Measurements from ENCODE around the gene POU6F2.
A peak's percentile ranks its signal among the peaks of the same experiment; 100 is the strongest.
"Not testable (repeated sequence)": the region's sequence is repeated elsewhere in the genome, so short reads cannot be mapped to it uniquely, and the experiment has no call there.

Gene POU6F2

DNA sequence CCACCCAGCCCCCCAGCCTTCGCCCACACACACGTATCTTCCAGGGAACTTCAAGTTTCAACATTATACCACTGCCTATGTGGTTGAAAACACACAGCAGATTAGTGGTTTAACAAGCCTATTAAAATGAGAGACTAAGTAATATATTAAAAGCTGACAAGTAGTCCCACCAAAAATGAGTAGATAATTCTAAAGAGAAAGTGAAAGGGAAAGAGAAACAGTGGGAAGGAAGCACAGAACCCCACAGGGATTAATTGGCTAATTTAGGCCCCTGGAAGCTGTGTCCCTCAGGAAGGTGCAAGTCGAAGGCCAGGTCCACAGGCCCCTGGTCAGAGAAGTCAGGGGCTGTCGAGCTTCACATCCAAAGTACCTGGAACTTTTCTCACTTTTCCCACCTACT is 378.0 kb downstream of the POU6F2 start:
- DNase-seq (ENCODE audit: low spot score) = no peak

DNA sequence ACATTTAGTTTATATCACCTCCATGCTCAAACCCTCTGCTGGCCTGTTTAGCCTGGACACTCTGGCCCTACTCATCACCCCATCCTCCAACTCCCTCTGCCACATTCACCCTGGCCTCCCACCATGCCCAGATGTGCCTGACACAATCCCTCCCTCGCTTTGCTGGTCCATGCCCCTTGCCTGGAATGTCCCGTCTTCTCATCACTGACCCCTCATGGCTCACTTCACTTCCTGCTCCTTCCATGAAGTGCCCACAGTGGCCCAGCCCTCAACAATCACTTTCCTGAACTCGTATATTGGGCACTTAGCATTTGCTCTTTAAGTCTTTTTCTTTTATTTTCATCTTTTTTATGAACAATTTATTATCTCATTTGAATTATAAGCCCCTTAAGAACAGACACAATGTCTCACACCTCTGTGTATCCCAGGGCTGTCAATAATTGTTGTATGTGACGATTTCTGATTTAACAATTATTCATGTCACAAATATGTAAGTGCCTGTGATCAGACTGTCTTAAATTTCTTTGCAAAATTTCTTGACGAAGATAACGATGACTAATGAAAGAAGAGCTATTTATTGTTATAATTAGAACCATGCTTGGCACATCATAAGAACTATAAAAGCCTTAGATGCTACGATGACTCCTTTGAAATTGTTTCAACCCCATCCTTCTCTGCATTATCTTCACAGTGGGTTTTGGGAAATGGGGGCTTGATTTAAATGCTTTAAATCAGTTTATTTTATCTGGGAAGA is 378.6 kb downstream of the POU6F2 start:
- no peak for DNase-seq (ENCODE audit: low spot score)

DNA sequence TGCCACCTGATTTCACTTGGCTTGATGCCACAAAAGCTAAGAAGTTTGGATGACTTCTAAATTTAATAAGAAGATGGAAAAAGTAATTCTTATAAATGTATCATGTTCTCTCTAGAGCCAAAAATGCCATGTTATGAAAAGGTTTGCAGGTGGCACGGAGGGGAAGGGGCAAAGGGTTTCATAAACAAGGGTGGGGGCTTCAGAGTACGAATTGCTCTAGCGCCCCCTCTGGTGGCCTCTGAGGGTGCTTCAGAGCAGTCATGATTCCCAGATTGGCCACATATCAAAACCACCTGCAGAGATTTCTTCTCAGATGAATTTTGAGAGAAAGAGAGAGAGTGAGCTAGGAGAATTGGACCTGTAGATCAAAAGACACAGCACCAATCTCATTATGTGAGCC is 379.9 kb downstream of the POU6F2 start:
- DNase-seq (ENCODE audit: low spot score) = peak; percentile 60

DNA sequence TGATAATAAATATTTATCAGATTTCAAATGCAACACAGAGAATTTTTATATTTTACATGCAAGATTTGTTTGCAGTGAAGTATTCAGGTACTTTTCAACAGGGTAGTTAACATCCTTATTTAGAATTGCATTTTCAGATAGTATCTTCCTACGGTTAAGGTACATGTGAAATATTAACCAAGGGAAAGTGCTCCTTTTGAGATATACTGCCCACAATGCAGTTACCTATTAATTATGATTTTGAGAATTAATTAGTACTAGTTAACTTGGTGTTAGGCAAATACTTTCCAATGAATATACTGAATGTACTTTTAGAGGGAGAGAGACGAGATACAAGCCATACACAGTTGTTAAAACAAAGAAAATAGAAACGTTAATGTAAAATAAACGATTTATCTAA is 382.3 kb downstream of the POU6F2 start:
- DNase-seq (ENCODE audit: low spot score) = no peak

DNA sequence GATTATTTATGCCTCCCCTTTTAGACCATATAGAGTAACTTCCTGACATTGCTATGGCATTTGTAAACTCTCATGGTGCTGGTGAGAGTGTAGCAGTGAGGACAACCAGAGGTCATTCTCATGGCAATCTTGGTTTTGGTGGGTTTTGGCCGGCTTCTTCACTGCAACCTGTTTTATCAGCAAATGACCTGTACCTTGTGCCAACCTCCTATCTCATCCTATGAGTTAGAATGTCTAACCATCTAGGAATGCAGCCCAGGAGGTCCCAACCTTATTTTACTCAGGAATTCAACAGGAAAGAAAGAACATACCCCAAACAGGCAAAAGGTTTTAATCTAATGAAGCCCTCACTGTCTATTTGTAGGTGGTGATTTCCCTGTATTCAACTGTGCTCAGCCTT is 383.1 kb downstream of the POU6F2 start:
- no peak for DNase-seq (ENCODE audit: low spot score)

DNA sequence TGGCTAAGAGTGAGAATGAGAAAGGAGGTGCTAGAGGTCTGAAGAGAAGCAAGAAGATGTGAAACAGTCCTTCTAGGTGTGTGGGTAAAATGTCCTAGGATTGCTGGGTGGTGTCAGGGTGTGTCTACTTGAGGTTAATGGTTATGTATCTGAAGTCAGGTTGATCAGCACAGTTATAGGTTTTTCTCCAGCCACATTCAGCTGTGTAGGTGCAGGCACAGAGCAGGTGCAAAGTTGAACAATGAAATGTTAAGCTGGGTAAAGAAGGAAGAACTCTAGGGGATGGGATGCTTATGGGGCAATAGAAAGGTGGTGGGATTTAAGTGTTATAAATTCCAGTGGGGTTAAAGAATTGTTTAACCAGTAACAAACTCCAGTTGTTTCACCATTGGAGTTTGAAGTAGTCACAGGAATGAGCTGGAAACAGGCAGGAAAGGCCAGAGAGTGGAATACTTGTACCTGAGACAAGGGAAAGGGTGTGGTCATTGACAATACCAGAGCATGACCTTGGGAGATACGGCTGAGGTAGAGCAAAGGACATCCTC is 388.1 kb downstream of the POU6F2 start:
- DNase-seq (ENCODE audit: low spot score) = no peak

DNA sequence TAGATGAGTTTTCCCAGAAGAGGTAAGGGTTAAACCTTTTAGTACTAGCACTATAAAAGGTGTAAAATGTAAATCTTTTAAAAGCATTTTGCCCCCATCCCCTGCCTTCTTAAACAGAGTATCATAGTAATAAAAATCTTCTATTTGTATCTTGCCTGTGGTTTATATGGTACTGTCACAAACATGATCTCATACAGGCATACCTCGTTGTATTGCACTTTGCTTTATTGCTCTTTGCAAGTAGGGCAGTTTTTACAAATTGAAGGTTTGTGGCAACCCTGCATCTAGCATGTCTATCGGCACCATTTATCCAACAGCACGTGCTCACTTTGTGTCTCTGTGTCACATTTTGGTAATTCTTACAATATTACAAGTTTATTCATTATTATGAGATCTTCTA is 389.7 kb downstream of the POU6F2 start:
- DNase-seq (ENCODE audit: low spot score) = no peak

DNA sequence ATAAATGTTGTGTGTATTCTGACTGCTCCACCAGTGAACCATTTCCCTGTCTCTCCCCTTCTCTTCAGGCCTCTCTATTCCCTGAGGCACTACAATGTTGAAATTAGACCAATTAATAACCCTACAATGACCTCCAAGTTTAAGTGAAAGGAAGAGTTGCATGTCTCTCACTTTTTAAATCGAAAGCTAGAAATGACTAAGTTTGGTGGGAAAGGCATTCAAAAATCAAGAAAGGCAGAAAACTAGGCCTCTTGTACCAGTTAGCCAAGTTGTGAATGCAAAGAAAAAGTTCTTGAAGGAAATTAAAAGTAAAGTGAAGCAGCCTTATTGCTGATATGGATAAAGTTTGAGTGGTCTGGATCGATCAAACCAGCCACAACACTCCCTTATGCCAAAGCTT is 390.2 kb downstream of the POU6F2 start:
- no peak for DNase-seq (ENCODE audit: low spot score)

DNA sequence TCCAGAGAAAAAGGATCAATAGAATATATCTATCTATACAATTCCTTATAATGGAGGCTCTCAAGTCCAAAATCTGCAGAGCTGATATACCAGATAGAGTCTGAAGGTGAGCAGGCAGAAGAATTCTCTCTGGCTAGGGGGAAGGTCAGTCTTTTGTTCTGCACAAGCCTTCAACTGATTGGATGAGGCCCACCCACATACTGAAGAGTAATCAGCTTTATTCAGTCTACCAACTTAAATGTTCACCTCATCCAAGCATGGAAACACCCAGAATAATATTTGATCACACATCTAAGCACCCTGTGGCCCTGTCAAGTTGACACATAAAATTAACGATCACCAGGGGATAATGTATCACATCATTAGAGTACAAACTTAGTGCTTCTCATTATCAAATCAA is 394.7 kb downstream of the POU6F2 start:
- DNase-seq (ENCODE audit: low spot score) = no peak

DNA sequence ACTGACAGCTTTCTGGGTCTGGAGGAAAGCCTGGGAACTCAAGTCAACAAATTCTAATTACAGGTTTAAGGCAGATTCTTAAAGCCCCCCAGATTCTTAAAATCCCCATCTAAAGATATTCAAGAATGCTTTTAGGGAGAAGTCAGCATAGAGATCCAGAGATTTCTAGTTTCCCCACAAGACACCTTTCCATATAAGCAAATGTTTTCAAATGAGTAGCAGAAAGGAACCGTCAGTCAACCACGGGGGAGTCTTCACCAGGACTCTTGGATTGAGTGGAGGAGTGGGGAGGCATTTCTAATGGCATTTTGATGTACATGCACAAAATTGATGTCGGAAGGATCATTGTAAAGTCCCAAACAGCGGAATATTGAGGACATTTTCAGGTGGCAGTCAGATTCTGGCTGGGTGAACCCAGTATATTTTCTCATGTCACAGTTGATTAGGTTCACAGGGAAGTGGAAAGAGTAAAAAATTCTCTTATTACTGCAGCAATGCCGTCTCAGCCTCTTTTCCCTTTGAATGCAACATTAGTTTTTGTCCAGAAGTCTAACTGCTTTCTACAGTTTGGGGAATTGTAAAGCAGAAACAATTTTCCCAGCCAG is 396.8 kb downstream of the POU6F2 start:
- DNase-seq (ENCODE audit: low spot score) = no peak

DNA sequence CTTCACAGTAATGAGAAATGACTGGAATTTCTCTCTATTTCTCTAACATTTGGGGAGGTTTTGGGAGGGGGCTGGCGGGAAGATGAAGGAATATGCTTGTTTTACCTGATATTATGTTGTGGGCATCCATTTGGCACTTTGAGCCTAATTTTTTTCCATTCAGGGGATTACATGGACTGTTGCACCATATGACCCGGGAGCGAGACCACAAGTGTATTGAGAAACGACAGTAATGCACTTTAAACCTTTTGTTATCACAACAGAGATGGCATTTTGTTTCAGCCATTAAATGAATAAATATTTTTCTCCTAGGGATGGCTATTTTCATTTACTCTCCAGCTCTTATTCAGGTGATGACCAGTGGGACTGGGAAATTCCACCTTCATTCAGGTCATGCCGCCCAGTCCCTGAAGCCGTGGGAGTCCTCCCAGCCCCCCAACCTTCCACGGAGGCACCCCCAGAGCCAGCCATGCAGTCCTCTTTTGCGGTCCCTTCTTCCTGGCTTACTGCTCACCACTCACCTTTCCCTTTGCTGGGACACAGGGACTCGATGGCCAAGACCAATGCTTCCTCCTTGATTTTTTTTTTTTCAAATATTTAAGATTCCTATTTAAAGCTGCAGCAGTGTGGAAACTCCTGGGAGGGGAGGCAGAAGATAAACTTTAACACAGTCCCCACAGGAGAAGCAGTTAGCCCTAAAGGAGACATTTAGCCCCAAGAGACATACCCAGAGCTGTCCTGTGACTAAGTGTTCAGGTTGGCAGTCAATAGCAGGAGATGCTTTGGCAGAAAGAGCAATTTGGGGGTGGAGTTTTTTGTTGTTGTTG is 397.6 kb downstream of the POU6F2 start:
- no peak for DNase-seq (ENCODE audit: low spot score)

DNA sequence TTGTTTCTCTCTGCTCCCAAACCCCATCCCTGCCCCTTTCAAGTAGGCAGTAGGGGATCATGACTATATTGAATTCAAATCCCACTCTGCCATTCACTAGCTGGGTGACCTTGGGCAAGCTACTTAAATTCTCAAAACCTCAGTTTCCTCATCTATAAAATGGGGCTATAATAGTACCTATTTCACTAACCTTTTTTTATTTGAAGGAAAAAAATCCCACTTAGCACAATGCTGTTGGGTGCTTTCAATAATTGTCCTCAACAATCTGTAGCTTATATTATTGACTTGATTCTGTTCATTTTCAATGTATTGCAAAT is 398.1 kb downstream of the POU6F2 start:
- DNase-seq (ENCODE audit: low spot score) = no peak

DNA sequence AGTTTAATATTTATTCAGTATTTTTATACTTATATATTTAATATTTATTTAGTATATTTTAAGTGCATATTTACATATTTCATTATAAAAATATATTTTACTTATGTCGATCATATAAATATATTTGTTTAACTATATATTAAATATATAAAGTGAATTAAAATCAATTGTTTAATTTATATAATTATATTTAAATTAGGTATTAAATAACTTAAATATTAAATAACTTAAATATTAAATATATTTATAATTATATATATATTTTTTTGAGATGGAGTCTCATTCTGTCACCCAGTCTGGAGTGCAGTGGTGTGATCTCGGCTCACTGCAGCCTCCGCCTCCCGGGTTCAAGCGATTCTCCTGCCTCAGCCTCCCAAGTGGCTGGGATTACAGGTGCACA is 399.2 kb downstream of the POU6F2 start:
- not testable (repeated sequence) for DNase-seq (ENCODE audit: low spot score)

DNA sequence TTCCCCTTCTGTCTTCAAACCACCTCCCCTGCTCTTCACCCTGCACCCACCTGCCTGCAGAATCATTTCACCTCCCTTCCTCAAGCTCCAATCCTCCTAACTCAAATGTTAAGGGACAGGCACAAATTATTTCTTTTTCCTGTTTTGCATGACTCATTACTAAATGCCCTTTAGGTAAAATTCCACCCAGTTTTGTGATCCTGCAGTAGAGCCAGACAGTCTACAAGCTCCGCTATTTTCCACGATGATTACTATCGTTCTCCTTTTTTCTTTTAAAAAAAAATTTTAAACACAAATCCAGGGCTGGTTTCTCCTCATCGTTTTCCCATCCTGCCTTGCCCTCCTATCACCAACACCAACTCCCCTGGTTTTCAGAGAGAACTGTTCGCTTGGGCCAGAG is 401.7 kb downstream of the POU6F2 start:
- no peak for DNase-seq (ENCODE audit: low spot score)

DNA sequence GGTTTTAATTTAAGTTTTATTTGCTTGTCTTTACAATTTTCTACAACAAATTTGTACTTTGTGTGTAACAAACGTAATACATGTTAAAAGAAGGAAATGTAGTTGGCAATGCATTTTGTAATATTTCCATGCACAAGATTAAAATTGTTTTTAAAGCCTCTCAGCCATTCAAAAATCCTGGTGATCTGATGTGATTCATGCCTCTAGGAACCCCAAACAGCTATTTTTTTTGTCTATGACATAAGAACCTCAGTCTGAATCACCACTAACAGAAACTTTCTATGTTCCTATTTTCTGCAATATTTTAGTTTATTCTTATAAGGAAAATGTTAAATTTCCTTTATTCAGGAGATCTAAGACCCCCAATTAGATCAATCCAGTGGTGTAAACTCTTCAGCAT is 405.4 kb downstream of the POU6F2 start:
- DNase-seq (ENCODE audit: low spot score) = no peak

DNA sequence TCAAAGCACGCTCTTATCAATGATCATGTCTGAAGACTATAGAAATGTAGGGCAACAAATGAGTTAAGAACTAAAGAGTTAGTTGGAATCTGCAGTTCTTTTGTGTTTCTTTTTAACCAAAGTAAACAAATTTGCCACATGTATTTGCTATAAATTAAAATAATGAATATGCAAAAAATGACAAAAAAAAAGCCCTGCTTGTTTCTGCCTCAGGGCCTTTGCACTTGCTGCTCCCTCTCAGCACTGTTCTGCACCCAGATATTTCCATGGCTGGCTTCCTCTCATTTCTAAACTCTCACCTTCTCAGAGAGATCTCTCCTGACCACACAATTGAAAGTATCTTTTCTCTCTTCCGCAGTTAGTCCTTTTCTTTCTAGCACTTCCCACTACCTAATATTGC is 406.7 kb downstream of the POU6F2 start:
- no peak for DNase-seq (ENCODE audit: low spot score)

DNA sequence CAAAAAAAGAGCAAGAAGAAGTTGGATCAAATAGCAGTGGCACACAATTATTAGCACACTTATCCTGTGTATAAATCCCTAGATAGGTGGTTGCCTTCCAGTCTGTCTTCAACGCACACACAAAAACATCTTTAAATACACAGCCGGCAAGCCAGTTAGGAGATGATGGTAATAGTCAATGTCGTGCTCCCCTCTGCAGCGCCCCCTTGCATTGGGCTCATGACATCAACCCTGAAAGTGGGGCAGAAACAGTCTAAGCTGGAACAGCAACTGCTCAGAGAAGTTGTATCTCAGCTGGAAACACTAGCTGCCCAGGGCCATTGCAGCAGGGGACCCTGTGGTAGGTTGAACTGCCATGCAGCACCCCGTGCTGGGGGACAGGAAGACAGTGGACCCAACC is 409.0 kb downstream of the POU6F2 start:
- DNase-seq (ENCODE audit: low spot score) = no peak

DNA sequence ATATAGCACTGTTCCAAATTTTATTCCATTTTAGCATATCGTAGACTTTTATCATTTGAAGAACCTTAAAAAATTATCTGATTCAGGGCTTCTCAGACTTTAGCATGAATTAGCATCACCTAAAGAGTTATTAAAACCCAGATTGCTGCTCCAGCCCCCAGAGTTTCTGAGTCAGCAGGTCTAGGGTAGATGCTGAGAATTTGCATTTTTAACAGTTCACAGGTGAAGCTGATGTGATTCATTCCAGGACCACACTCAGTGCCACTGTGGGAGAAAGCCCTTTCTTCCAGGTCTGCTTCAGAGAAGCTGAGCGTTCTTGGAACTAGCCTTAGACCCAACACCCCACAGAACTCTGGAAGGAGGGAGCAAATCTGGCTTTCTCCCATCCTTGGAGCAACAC is 414.4 kb downstream of the POU6F2 start:
- DNase-seq (ENCODE audit: low spot score) = no peak

DNA sequence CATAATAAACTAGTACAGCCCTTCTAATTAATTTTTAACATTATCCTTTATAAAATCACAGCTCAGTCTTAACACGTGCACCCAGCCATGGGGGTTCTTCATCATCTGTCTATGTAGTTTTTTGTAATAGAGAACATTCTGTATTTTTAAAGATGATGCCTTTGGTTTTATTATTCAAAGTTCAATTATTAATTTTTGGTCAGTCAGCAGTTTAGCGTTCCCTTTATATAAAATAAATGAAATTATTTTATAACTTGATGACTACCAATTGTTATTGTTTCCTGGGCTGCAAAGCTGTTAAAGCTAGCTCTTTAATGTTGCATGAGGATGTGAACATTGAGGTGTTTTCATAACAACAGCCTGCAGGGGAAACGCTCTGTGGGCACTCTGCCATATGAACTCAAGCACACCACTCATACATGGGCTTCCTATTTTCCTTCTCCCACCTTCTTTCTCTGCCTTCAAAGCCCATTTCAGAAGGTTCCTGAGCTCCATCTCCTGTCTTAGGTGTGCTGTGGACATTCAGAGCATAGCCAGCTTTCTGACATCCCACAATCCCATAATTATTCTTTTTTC is 416.5 kb downstream of the POU6F2 start:
- DNase-seq (ENCODE audit: low spot score) = no peak

DNA sequence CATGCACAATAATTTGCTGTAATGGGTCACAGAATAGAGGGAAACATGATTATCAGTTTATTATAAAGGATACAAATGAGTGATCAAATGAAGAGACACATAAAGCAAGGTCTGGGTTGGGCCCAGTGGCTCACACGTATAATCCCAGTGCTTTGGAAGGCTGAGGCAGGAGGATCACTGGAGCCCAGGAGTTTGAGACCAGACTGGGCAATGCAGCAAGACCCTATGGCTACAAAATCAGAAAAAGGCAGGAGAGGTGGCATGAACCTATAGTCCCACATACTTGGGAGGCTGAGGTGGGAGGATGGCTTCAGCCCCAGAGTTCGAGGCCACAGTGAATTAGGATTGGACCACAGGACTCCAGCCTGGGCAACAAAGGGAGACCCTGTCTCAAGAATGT is 421.7 kb downstream of the POU6F2 start:
- no peak for DNase-seq (ENCODE audit: low spot score)

DNA sequence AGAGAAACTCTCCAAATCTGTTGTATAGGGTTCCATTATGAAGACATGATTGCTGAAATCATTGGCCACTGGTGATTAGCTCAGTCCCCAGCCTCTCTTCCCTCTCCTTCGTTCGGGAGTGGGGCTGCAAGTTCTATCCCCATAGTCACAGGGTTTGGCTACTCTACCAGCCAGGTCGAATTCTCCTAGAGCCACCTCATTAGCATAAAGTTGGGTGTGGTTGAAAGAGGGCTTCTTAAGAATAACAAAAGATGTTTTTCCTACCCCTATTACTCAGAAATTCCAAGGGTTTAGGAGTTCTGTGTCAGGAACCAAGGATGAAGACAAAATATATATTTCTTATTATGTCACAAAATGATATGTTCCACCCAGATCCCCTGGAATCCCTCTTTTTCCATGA is 422.3 kb downstream of the POU6F2 start:
- no peak for DNase-seq (ENCODE audit: low spot score)

DNA sequence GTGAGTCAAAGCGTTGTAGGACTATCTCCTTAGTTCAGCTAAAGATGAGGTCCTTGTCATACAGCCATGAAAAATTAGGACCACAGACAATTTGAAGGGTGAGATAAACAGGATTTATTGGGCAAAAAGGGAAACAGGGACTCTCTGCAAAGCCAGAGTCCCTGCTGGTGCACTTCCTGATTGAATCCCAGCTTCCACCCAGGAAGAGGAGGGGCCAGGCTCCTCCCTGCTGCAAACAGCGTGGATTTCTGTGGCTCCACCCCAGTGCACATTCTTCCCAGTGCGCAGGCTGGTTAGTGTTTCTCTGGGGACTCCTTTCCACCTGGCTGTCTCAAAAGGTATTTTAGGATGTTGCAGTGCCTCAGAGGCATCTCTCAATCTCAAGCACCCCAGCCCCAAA is 423.1 kb downstream of the POU6F2 start:
- DNase-seq (ENCODE audit: low spot score) = no peak

DNA sequence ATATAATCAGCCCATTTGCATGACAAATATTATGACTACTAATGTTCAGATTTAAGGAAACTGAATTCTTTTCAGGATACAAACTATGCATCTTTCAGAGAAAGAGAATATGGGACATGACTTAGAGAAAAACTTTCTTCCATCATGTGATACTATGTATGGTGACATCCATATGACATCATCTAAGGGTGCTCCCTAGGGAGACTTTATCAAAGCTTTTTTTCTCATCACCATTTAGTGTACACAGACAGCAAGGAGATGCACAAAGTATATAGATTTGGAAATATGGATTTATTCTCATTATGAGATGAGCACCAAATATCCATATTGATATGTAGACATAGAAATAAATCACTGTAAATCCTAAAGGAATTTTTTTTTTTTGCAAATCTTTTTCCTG is 424.3 kb downstream of the POU6F2 start:
- no peak for DNase-seq (ENCODE audit: low spot score)
